ENCODE results near the gene AASDH. TPM values are rescaled to one million over a fixed set of nuclear protein-coding genes. Genes with fewer than 3 reads are reported as not detected.

AASDH gene, protein sequence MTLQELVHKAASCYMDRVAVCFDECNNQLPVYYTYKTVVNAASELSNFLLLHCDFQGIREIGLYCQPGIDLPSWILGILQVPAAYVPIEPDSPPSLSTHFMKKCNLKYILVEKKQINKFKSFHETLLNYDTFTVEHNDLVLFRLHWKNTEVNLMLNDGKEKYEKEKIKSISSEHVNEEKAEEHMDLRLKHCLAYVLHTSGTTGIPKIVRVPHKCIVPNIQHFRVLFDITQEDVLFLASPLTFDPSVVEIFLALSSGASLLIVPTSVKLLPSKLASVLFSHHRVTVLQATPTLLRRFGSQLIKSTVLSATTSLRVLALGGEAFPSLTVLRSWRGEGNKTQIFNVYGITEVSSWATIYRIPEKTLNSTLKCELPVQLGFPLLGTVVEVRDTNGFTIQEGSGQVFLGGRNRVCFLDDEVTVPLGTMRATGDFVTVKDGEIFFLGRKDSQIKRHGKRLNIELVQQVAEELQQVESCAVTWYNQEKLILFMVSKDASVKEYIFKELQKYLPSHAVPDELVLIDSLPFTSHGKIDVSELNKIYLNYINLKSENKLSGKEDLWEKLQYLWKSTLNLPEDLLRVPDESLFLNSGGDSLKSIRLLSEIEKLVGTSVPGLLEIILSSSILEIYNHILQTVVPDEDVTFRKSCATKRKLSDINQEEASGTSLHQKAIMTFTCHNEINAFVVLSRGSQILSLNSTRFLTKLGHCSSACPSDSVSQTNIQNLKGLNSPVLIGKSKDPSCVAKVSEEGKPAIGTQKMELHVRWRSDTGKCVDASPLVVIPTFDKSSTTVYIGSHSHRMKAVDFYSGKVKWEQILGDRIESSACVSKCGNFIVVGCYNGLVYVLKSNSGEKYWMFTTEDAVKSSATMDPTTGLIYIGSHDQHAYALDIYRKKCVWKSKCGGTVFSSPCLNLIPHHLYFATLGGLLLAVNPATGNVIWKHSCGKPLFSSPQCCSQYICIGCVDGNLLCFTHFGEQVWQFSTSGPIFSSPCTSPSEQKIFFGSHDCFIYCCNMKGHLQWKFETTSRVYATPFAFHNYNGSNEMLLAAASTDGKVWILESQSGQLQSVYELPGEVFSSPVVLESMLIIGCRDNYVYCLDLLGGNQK
- total RNA-seq (2014; rRNA removed): 7.5 and 8.8 TPM in 2 replicates
- percentile 65 among the genes with signal in this experiment for Bru-seq, nascent RNA
- percentile 70 among the genes with signal in this experiment for BruChase-seq, experiment 1, labeled RNA remaining after a 6-hour chase
- BruChase-seq, experiment 2, labeled RNA remaining after a 2-hour chase: percentile 69 among the genes with signal in this experiment
- long read RNA-seq, transcript AASDH-201 (15 exons, 3,590 nt): major isoform, 6 of 26 reads
- long read RNA-seq, partial matches to known transcripts: 3 of 26 reads
- long read RNA-seq, other reads (novel, unspliced or antisense): 14 of 26 reads

DNA sequence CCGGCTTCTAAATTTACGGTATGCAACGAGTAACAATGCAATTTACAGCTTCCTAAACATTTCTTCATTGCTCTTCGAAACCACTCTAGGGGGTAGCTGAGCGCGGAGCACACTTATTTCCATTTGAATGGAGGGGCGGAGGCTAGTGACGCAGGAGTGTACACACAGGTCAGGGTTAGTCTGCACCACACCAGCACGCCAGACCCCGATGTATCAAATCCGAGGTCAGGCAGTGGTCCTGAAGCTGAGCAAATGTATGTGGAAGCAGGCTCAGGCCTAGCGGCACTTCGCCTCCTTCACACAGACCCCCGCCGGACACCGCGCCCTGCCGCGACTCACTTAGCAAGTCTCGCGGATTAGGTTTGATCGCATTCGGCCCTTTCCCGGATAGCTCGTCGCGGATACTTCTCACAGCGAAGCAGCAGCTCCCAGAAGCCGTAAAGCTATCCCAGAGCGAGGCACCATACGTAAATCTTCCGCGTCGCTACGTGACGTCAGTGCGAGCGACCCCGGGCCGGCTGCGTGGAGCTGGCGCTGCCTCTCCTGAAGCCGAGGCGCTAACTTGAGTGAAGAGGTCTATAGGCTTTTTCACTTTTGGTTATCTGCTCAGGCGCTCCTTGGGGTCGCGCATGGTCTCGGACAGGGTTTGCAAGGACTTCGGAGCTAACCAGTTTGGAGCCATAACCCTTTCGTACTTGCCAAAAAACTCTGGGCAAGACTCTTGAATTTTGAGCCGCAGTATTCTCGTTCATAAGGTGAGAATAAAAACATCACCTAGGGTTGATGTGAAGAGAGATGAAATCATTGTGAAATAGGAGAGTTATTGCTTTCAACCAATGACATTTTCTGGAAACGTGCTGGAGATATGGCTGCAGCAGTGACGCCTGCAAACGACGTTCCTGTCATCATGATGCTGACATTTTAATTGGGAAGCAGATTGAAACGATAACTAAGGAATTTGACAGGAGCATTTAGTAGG, at the start of gene AASDH:
Gene AASDH, minus strand, starts transcription at position 469 of the 979 bp plus-strand sequence. CDS start 3,192 bp downstream, outside the sequence.
- intact Hi-C loops (cut with micrococcal nuclease): loop anchor here (1.0 to 10.0 kb wide), 5 partner anchors 23 to 443 kb away; partner anchors contain the start of genes CEP135, PPAT and SRP72
- DNase-seq: peak; percentile 98

More for the DNA sequence above, at the start of gene AASDH:
- Histone ChIP-seq H3K9ac (ENCODE audit: low read length) (peak within 1 kb of the TSS; percentile 88), H3F3A (ENCODE audit: low read length, unreplicated experiment) (no peaks in the 10 kb centered on the region), H3K36me3 (ENCODE audit: low read depth, low read length) (peaks cover 4% of the 10 kb centered on the region; the same call in 1 of the 2 replicates), H3K4me2 (ENCODE audit: low read length) (peak within 1 kb of the TSS; percentile 93), H3K27ac (ENCODE audit: low read length) (peak within 1 kb of the TSS; percentile 86), H3K4me1 (ENCODE audit: insufficient read depth, low read length) (peaks cover 21% of the 10 kb centered on the region), H2AFZ (ENCODE audit: low read length) (peak within 1 kb of the TSS; percentile 88), H3K9me3 (ENCODE audit: low read length) (no peaks in the 10 kb centered on the region), H3K79me2 (ENCODE audit: low read length) (peaks cover 35% of the 10 kb centered on the region), H3K9me2 (replicated peaks; ENCODE audit: low read length) (no peaks in the 10 kb centered on the region), H3K4me3 (ENCODE audit: low read length) (peak within 1 kb of the TSS; percentile 88), H4K20me1 (ENCODE audit: low read length) (no peaks in the 10 kb centered on the region), H3K27me3 (ENCODE audit: low read length) (no peaks in the 10 kb centered on the region)
- ChIA-PET POLR2A (ENCODE audit: unreplicated experiment) (interaction anchor here (0.5 to 1.1 kb wide), 11 partner anchors 18 to 1208 kb away, joined by 3 to 22 read pairs (median 5); partner anchors contain the start of genes HOPX, PAICS and PPAT), CTCF (interaction anchor here (0.5 to 0.7 kb wide), 4 partner anchors 17 to 439 kb away, joined by 3 to 5 read pairs (median 3); no protein-coding TSS in a partner anchor)
- ATAC-seq: peak; percentile 90
- TF ChIP-seq EZH2 (IDR thresholded peaks at IDR 0.05; ENCODE audit: low read length, unreplicated experiment) (no peak), EZH2phosphoT487 (IDR thresholded peaks at IDR 0.05; ENCODE audit: borderline replicate concordance, low read length) (no peak)
- TF ChIP-seq, protein P1, sequence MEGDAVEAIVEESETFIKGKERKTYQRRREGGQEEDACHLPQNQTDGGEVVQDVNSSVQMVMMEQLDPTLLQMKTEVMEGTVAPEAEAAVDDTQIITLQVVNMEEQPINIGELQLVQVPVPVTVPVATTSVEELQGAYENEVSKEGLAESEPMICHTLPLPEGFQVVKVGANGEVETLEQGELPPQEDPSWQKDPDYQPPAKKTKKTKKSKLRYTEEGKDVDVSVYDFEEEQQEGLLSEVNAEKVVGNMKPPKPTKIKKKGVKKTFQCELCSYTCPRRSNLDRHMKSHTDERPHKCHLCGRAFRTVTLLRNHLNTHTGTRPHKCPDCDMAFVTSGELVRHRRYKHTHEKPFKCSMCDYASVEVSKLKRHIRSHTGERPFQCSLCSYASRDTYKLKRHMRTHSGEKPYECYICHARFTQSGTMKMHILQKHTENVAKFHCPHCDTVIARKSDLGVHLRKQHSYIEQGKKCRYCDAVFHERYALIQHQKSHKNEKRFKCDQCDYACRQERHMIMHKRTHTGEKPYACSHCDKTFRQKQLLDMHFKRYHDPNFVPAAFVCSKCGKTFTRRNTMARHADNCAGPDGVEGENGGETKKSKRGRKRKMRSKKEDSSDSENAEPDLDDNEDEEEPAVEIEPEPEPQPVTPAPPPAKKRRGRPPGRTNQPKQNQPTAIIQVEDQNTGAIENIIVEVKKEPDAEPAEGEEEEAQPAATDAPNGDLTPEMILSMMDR (conservative IDR thresholded peaks at IDR 0.05; ENCODE audit: low read depth, low read length): no peak
- TSS peak; percentile 86 for BruUV-seq (replicated peaks)
